Ovary (tissue), 9 donors: ENCODE results near the gene CTSG. TPM values are rescaled to one million over a fixed set of nuclear protein-coding genes. Genes with fewer than 3 reads are reported as not detected.
"Not testable (repeated sequence)": the region's sequence is repeated elsewhere in the genome, so short reads cannot be mapped to it uniquely, and the experiment has no call there.

Source experiments
- DNase-seq, 5 donors: peaks; one replicate each; pipeline ENCODE4 v3.0.0-alpha.2; 2019 to 2020
- H3K27ac ChIP-seq, 2 donors: fragments of 200-600 bp; one replicate each; pipeline versions ENCODE4 v1.5.1 to v1.8.0; 2019 to 2022
- H3K27me3 ChIP-seq: fragments of 200-600 bp; one replicate; pipeline ENCODE4 v1.8.0; 2022
- H3K36me3 ChIP-seq: fragments of 200-600 bp; sonication (generic); one replicate; pipeline ENCODE4 v1.5.1; 2019
- H3K4me1 ChIP-seq: one replicate; pipeline ENCODE4 v1.8.1; 2013; ENCODE audit warnings: mild to moderate bottlenecking, moderate library complexity; ENCODE audit not compliant: insufficient read depth
- H3K4me3 ChIP-seq: fragments of 200-600 bp; sonication (generic); one replicate; pipeline ENCODE4 v1.5.1; 2017
- H3K9me3 ChIP-seq, 2 donors: fragments of 200-600 bp in 1 of 2; sonication (generic) in 1 of 2; one replicate each; pipeline versions ENCODE4 v1.5.1 to v1.8.1; 2013 to 2019; ENCODE audit warnings: mild to moderate bottlenecking in 1 of 2, moderate library complexity in 1 of 2
- EP300 ChIP-seq: sonication (generic); formaldehyde crosslinking; IDR thresholded peaks from one replicate; pipeline ENCODE4 v1.6.1; 2017; ENCODE audit warnings: antibody characterized with exemption
- POLR2A ChIP-seq: fragments of 450-650 bp; IDR thresholded peaks from one replicate; pipeline ENCODE4 v1.6.1; 2017; ENCODE audit warnings: antibody characterized with exemption, mild to moderate bottlenecking, moderate library complexity
- WGBS, 3 donors: extraction: QIAGEN DNeasy Blood & Tissue Kit in 1 of 3; methylation state at CpG; one replicate each; pipeline versions ENCODE4 v1.1.5 to v1.1.7; 2013 to 2017; 5-methylcytosine and 5-hydroxymethylcytosine counted together
- intact Hi-C, 4 donors: fragments of 100-400 bp; cut with DNase I; formaldehyde crosslinking; loops; one replicate each; pipeline versions ENCODE4 v1.11.0 to v1.15.1; 2022 to 2023
- polyA plus RNA-seq, 2 donors: library from polyadenylated mRNA; stranded (reverse); fragments of 200-250 nt in 1 of 2; fragments of 350-450 nt in 1 of 2; fragmentation: Illumina TruSeq in 1 of 2; extraction: RNeasy Lipid Tissue Mini Kit (QIAGEN cat#74804) in 1 of 2; gene quantifications; one replicate each; pipeline ENCODE4 v1.2.3, GENCODE V29; 2013 to 2014
- total RNA-seq, 7 donors: library from RNA; depleted of rRNA in 2 of 7; stranded (reverse); fragments of >200 nt in 2 of 7; fragmentation: NEBNext Ultra II Directional in 3 of 7; extraction: Animal tissue kit (Norgen Biotek cat#: 25700) in 3 of 7; gene quantifications; one replicate each; pipeline versions ENCODE4 v1.1.0 to v1.2.4, GENCODE V29; 2016 to 2023
- TF ChIP-seq, protein P1 (sequence below), 3 donors: fragments of 450-650 bp in 2 of 3; fragments of 200-600 bp in 1 of 3; IDR thresholded peaks; one replicate each; pipeline versions ENCODE4 v1.5.1 to v1.8.0; 2016 to 2022; ENCODE audit warnings: antibody characterized with exemption in 3 of 3, mild to moderate bottlenecking in 1 of 3
- donor health status: DM: no; HTN: no; CAD: no; lungs with moderate emphysema.
- donor health status: DM: no; HTN: no; CAD: no.
- donor health status: Bipolar disorder and iron deficiency.
- donor health status: DM: yes; HTN: yes; CAD: no.
- donor health status: DM: no; HTN: no; CAD: no.
- donor health status: DM: yes; HTN: yes; CAD: no.

Gene CTSG
- total and polyA plus RNA-seq, 9 donors = 0.34 to 7.5 (median 1.3) TPM; not detected in 3

DNA sequence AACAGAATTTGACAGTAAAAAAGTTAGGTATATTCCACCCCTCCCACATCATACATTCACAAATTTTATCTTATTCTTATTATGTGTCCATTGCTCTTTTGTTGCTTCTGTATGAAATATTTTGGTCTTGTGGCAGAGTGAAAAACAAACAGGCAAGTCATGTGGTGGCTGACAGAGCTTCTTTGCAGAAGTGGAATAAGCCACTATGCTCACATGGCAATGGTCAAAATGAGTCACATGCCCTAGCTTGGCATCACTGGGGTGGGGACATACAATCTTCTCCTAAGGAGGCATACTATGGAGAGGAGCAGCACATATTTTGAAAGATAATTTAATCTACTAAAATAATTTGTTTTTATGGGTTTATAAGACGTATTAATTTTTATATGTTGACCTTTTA lies 40.3 kb downstream of the CTSG start:
- Histone ChIP-seq H3K4me3 (no peak overlapping the region), H3K9me3 (no peaks in the 10 kb centered on the region), H3K4me1 (no peaks in the 10 kb centered on the region), H3K27ac (no peak overlapping the region), H3K27me3 (no peaks in the 10 kb centered on the region), H3K36me3 (no peaks in the 10 kb centered on the region)
- WGBS, 3 donors = 31 to 54% (median 32%) methylated on average over 1 of the region's 1 CpG
- DNase-seq = no peak
- TF ChIP-seq, protein P1, sequence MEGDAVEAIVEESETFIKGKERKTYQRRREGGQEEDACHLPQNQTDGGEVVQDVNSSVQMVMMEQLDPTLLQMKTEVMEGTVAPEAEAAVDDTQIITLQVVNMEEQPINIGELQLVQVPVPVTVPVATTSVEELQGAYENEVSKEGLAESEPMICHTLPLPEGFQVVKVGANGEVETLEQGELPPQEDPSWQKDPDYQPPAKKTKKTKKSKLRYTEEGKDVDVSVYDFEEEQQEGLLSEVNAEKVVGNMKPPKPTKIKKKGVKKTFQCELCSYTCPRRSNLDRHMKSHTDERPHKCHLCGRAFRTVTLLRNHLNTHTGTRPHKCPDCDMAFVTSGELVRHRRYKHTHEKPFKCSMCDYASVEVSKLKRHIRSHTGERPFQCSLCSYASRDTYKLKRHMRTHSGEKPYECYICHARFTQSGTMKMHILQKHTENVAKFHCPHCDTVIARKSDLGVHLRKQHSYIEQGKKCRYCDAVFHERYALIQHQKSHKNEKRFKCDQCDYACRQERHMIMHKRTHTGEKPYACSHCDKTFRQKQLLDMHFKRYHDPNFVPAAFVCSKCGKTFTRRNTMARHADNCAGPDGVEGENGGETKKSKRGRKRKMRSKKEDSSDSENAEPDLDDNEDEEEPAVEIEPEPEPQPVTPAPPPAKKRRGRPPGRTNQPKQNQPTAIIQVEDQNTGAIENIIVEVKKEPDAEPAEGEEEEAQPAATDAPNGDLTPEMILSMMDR (IDR thresholded peaks at IDR 0.05) = no peak
- TF ChIP-seq POLR2A (no peak), EP300 (no peak)
- intact Hi-C loops = no loop called here

DNA sequence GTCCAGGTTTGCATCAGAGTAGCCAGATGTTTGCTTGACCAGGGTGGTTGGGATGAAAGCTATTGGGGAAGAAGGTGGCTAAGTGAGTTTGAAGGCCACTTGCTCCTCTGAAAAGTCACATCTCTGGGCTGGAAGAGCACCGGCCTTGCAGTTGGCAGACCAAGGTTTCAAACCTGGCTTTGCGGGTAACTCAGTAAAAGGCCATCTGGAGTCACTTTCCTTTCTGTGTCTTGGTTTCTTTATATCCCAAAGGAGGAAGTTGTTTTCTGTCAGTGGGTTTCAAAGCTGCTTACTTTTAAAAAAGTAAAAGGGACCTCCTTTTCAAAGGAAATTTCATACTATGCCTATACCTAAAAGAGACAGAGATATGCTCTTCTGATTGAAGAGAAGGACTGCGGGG lies 41.8 kb downstream of the CTSG start:
- intact Hi-C loops = no loop called here
- H3K36me3 ChIP-seq = no peaks in the 10 kb centered on the region
- no peak overlapping the region for H3K27ac ChIP-seq
- no peak for DNase-seq
- H3K27me3 ChIP-seq = no peaks in the 10 kb centered on the region
- no peaks in the 10 kb centered on the region for H3K9me3 ChIP-seq
- TF ChIP-seq POLR2A (no peak), EP300 (no peak)
- TF ChIP-seq, protein P1 (IDR thresholded peaks at IDR 0.05) = no peak
- WGBS, 3 donors = 79 to 85% (median 79%) methylated on average over 3 of the region's 3 CpGs
- H3K4me1 ChIP-seq = no peaks in the 10 kb centered on the region
- H3K4me3 ChIP-seq = no peak overlapping the region

DNA sequence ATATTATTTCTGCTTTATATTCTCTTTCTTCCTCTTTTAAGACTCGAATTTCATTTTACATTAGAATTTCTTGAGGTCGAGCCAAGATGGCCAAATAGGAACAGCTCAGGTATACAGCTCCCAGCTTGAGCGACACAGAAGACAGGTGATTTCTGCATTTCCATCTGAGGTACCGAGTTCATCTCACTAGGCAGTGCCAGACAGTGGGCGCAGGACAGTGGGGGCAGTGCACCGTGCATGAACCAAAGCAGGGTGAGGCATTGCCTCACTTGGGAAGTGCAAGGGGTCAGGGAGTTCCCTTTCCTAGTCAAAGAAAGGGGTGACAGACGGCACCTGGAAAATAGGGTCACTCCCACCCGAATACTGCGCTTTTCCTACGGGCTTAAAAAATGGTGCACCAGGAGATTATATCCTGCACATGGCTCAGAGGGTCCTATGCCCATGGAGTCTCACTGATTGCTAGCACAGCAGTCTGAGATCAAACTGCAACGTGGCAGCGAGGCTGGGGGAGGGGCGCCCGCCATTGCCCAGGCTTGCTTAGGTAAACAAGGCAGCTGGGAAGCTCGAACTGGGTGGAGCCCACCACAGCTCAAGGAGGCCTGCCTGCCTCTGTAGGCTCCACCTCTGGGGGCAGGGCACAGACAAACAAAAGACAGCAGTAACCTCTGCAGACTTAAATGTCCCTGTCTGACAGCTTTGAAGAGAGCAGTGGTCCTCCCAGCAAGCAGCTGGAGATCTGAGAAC lies 50.0 kb downstream of the CTSG start:
- H3K27me3 ChIP-seq, H3K36me3 ChIP-seq, H3K4me3 ChIP-seq, DNase-seq, H3K27ac ChIP-seq, H3K9me3 ChIP-seq, intact Hi-C loops, H3K4me1 ChIP-seq: not testable (repeated sequence)
- WGBS, 3 donors = 72 to 77% (median 76%) methylated on average over 15 of the region's 15 CpGs

Other genes starting within 250 kb of the CTSG start
- 10 to 100 TPM in 5 of 7 donors, 1 to 10 TPM in 2; 7.8 to 33.3 (median 11.3) TPM for gene ADCY4, start 241.2 kb downstream of the CTSG start, total RNA-seq
- gene ADCY4, start 241.2 kb downstream of the CTSG start, polyA plus RNA-seq = 10 to 100 TPM; 15.0 to 19.7 TPM
- gene RIPK3, start 236.3 kb downstream of the CTSG start, total RNA-seq = 1 to 10 TPM in 5 of 7 donors, under 1 TPM in 2; 0.61 to 3.2 (median 1.1) TPM
- gene RIPK3, start 236.3 kb downstream of the CTSG start, polyA plus RNA-seq = 1 to 10 TPM; 1.5 to 2.8 TPM
- 100 to 1,000 TPM in 5 of 7 donors, 10 to 100 TPM in 2; 74.1 to 288 (median 186) TPM for gene NFATC4, start 208.1 kb downstream of the CTSG start, total RNA-seq
- 100 to 1,000 TPM in 1 of 2 donors, 10 to 100 TPM in 1; 25.9 to 157 TPM for gene NFATC4, start 208.1 kb downstream of the CTSG start, polyA plus RNA-seq
- gene NYNRIN, start 177.2 kb downstream of the CTSG start, total RNA-seq = 10 to 100 TPM; 22.5 to 76.0 (median 63.6) TPM
- gene NYNRIN, start 177.2 kb downstream of the CTSG start, polyA plus RNA-seq = 10 to 100 TPM; 22.0 to 26.2 TPM
- gene CBLN3, start 146.6 kb downstream of the CTSG start, total RNA-seq = 10 to 100 TPM in 1 of 7 donors, 1 to 10 TPM in 6; 2.0 to 10.5 (median 4.7) TPM
- 1 to 10 TPM; 5.8 to 7.5 TPM for gene CBLN3, start 146.6 kb downstream of the CTSG start, polyA plus RNA-seq
- 10 to 100 TPM; 41.1 to 84.8 (median 67.8) TPM for gene KHNYN, start 146.3 kb downstream of the CTSG start, total RNA-seq
- gene KHNYN, start 146.3 kb downstream of the CTSG start, polyA plus RNA-seq = 10 to 100 TPM; 35.1 to 44.4 TPM
- gene SDR39U1, start 133.5 kb downstream of the CTSG start, total RNA-seq = 10 to 100 TPM; 46.2 to 68.8 (median 62.4) TPM
- 10 to 100 TPM; 33.4 to 65.7 TPM for gene SDR39U1, start 133.5 kb downstream of the CTSG start, polyA plus RNA-seq
- under 1 TPM in 2 of 7 donors, not detected in 5; 0.27 to 0.69 TPM for gene CMA1, start 68.0 kb downstream of the CTSG start, total RNA-seq
- gene CMA1, start 68.0 kb downstream of the CTSG start, polyA plus RNA-seq = 1 to 10 TPM in 1 of 2 donors, under 1 TPM in 1; 0.30 to 4.6 TPM
- gene GZMH, start 33.4 kb upstream of the CTSG start, total RNA-seq = under 1 TPM in 4 of 7 donors, not detected in 3; 0.47 to 0.80 (median 0.51) TPM
- gene GZMH, start 33.4 kb upstream of the CTSG start, polyA plus RNA-seq = 1 to 10 TPM in 1 of 2 donors, under 1 TPM in 1; 0.25 to 6.6 TPM
- gene GZMB, start 57.9 kb upstream of the CTSG start, total RNA-seq = 1 to 10 TPM in 3 of 7 donors, under 1 TPM in 1, not detected in 3; 0.25 to 2.6 (median 1.7) TPM
- gene GZMB, start 57.9 kb upstream of the CTSG start, polyA plus RNA-seq = 1 to 10 TPM in 1 of 2 donors, under 1 TPM in 1; 0.45 to 4.0 TPM